Mesenchymal stem cell (in vitro differentiated cells and primary cell): Measurements from ENCODE around the gene ZNF148.
A peak's percentile ranks its signal among the peaks of the same experiment; 100 is the strongest.

ENCODE experiments used
- DNase-seq: peaks from one replicate; pipeline ENCODE4 v3.0.0-alpha.2; 2013
- H2AFZ ChIP-seq: one replicate; pipeline ENCODE4 v1.6.1; 2013; ENCODE audit warnings: low read depth, mild to moderate bottlenecking, control low read depth, inconsistent platforms, low read length, moderate library complexity
- H2AK5ac ChIP-seq: 2 replicates; pipeline ENCODE4 v1.6.1; 2013; ENCODE audit warnings: low read length, moderate library complexity, mild to moderate bottlenecking, inconsistent platforms; ENCODE audit not compliant: severe bottlenecking
- H2BK120ac ChIP-seq: one replicate; pipeline ENCODE4 v1.6.1; 2013; ENCODE audit warnings: low read depth, mild to moderate bottlenecking, inconsistent platforms, low read length, moderate library complexity
- H2BK12ac ChIP-seq, 2 experiments: one replicate each; pipeline ENCODE4 v1.6.1; 2013; ENCODE audit warnings: inconsistent platforms in 2 of 2, low read length in 2 of 2, mild to moderate bottlenecking in 2 of 2, moderate library complexity in 2 of 2, control low read depth in 1 of 2
- H2BK15ac ChIP-seq: one replicate; pipeline ENCODE4 v1.6.1; 2013; ENCODE audit warnings: mild to moderate bottlenecking, low read depth, inconsistent platforms; ENCODE audit not compliant: poor library complexity, severe bottlenecking
- H2BK5ac ChIP-seq: 2 replicates; pipeline ENCODE4 v1.6.1; 2013; ENCODE audit warnings: low read depth, mild to moderate bottlenecking, low read length, control low read depth, inconsistent platforms; ENCODE audit not compliant: poor library complexity, severe bottlenecking
- H3K14ac ChIP-seq, 2 experiments: one replicate each; pipeline ENCODE4 v1.6.1; 2013; ENCODE audit warnings: inconsistent platforms in 2 of 2, low read length in 2 of 2, control low read depth in 1 of 2, mild to moderate bottlenecking in 1 of 2, moderate library complexity in 1 of 2
- H3K18ac ChIP-seq, 2 experiments: one replicate each; pipeline ENCODE4 v1.6.1; 2013; ENCODE audit warnings: inconsistent platforms in 2 of 2, low read length in 2 of 2, control low read depth in 1 of 2, low read depth in 1 of 2, mild to moderate bottlenecking in 1 of 2
- H3K23ac ChIP-seq, 2 experiments: one replicate each; pipeline ENCODE4 v1.6.1; 2013; ENCODE audit warnings: inconsistent platforms in 2 of 2, low read length in 2 of 2, mild to moderate bottlenecking in 2 of 2, moderate library complexity in 2 of 2, control low read depth in 1 of 2
- H3K27ac ChIP-seq: 2 replicates; pipeline ENCODE4 v1.5.1; 2013; ENCODE audit warnings: mild to moderate bottlenecking, moderate library complexity, low read length, control low read depth, inconsistent platforms; ENCODE audit not compliant: poor library complexity, severe bottlenecking
- H3K27me3 ChIP-seq, 2 experiments: 2 replicates each; pipeline versions ENCODE4 v1.6.1 to v1.7.0; 2013; ENCODE audit warnings: low read length in 2 of 2, mild to moderate bottlenecking in 2 of 2, moderate library complexity in 2 of 2, control low read depth in 1 of 2, inconsistent platforms in 1 of 2; ENCODE audit not compliant: control insufficient read depth in 1 of 2, insufficient read depth in 1 of 2
- H3K36me3 ChIP-seq, 2 experiments: 2 replicates each; pipeline versions ENCODE4 v1.6.1 to v1.7.0; 2013; ENCODE audit warnings: low read length in 2 of 2, control low read depth in 1 of 2, inconsistent platforms in 1 of 2, low read depth in 1 of 2, mild to moderate bottlenecking in 1 of 2; ENCODE audit not compliant: insufficient read depth in 2 of 2, control insufficient read depth in 1 of 2
- H3K4ac ChIP-seq, 2 experiments: one replicate each; pipeline ENCODE4 v1.6.1; 2013; ENCODE audit warnings: inconsistent platforms in 2 of 2, low read length in 2 of 2, mild to moderate bottlenecking in 2 of 2, moderate library complexity in 2 of 2, control low read depth in 1 of 2, low read depth in 1 of 2
- H3K4me1 ChIP-seq: 2 replicates; pipeline ENCODE4 v1.6.1; 2013; ENCODE audit warnings: low read depth, low read length, control low read depth; ENCODE audit not compliant: control insufficient read depth, insufficient read depth
- H3K4me2 ChIP-seq: 2 replicates; pipeline ENCODE4 v1.6.1; 2013; ENCODE audit warnings: low read length, mild to moderate bottlenecking, inconsistent platforms; ENCODE audit not compliant: poor library complexity, severe bottlenecking
- H3K4me3 ChIP-seq, 2 experiments: 2 replicates each; pipeline versions ENCODE4 v1.5.1 to v1.7.0; 2013; ENCODE audit warnings: low read length in 2 of 2, mild to moderate bottlenecking in 2 of 2, control low read depth in 1 of 2, low read depth in 1 of 2; ENCODE audit not compliant: insufficient read depth in 1 of 2
- H3K79me1 ChIP-seq: replicated peaks from 2 replicates; pipeline ENCODE4 v1.6.1; 2013; ENCODE audit warnings: mild to moderate bottlenecking, control low read depth, low read length, inconsistent platforms; ENCODE audit not compliant: poor library complexity, severe bottlenecking
- H3K9ac ChIP-seq: 2 replicates; pipeline ENCODE4 v1.7.0; 2013; ENCODE audit warnings: mild to moderate bottlenecking, low read length, moderate library complexity
- H3K9me3 ChIP-seq: 2 replicates; pipeline ENCODE4 v1.7.0; 2013; ENCODE audit warnings: mild to moderate bottlenecking, low read length; ENCODE audit not compliant: control insufficient read depth
- H4K8ac ChIP-seq: one replicate; pipeline ENCODE4 v1.6.1; 2013; ENCODE audit warnings: inconsistent platforms, mild to moderate bottlenecking, low read length, moderate library complexity
- H4K91ac ChIP-seq: one replicate; pipeline ENCODE4 v1.6.1; 2013; ENCODE audit warnings: mild to moderate bottlenecking, low read length, inconsistent platforms
- WGBS: methylation state at CpG from one replicate; pipeline ENCODE4 v1.1.7; 2013; ENCODE audit warnings: mixed read lengths; 5-methylcytosine and 5-hydroxymethylcytosine counted together

The ZNF148 gene

DNA sequence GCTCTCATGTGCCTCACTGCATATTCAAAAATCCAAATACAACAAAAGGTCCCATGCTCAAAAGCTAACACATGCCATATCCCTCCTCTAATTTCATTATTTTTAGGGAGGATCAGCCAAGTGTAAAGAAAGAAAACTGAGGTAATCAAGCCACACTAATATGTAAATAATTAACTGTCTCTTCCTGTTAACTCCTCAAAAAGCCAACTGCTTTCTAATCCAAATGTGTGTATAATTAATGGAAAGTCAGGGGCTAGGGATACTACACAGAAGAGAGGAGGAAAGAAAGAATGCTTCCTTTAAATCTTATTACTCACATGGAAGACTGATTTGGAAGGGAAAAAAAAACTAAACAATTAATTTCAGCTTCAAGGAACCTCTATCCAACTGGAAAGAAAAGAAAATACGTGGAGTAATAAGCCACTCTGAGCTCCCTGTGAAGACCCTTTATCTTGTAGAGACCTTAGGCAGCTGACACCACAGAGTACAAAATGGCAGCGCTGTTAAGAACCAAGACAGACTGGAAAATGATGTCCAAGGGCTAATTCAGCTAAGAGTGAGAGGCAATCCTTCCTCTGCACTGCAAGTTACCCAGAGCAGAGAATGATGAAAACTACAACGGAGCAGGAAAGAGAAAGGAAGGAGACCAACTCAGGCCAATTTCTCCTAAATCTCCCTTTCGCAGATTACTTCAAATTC is 56.8 kb downstream of the ZNF148 start:
- Histone ChIP-seq H3K9ac (no peak overlapping the region), H4K8ac (no peak overlapping the region), H3K9me3 (no peaks in the 10 kb centered on the region), H3K18ac (no peak overlapping the region), H3K27me3 (no peaks in the 10 kb centered on the region), H3K4me2 (peak overlapping the region; percentile 45), H2AFZ (no peak overlapping the region), H2BK120ac (no peak overlapping the region), H3K4me3 (no peak overlapping the region), H2BK15ac (no peak overlapping the region), H3K36me3 (peaks cover 7 to 59% of the 10 kb centered on the region in 2 experiments), H2BK12ac (no peak overlapping the region), H2BK5ac (peak overlapping the region; percentile 73), H3K79me1 (peaks cover 12% of the 10 kb centered on the region), H2AK5ac (peak overlapping the region; percentile 94), H3K23ac (no peak overlapping the region), H3K4ac (no peak overlapping the region), H3K27ac (peak overlapping the region; percentile 95), H3K14ac (no peak overlapping the region), H3K4me1 (peaks cover 3% of the 10 kb centered on the region), H4K91ac (no peak overlapping the region)
- DNase-seq: no peak
- 88% methylated on average over 4 of the region's 4 CpGs for WGBS

DNA sequence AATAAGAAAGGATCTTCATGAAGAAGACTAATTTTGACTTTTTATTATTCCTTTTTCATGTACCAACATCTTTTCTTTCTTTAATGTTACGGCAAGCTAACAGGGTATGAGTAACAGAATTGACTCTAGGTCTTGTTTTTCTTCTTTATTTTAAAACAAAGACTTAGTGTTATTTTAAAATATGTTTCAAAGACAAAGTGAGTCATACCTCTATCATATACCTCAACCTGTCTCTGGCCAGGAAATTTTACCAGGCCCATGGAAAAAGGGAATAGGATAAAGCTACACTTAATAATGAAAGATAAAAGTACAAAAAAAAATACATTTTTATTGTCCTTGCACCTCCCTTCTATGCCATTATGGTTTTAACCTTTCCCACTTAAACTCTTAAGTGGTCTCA is 57.4 kb downstream of the ZNF148 start:
- Histone ChIP-seq H3K4me2 (no peak overlapping the region), H3K4ac (no peak overlapping the region), H3K18ac (no peak overlapping the region), H2BK15ac (no peak overlapping the region), H3K36me3 (peaks cover 7 to 59% of the 10 kb centered on the region in 2 experiments), H2BK5ac (no peak overlapping the region), H3K14ac (no peak overlapping the region), H3K27ac (peak overlapping the region; percentile 69), H3K4me1 (peaks cover 3% of the 10 kb centered on the region), H3K27me3 (no peaks in the 10 kb centered on the region), H3K23ac (no peak overlapping the region), H2AK5ac (no peak overlapping the region), H2AFZ (no peak overlapping the region), H3K4me3 (no peak overlapping the region), H4K8ac (no peak overlapping the region), H3K79me1 (peaks cover 12% of the 10 kb centered on the region), H4K91ac (no peak overlapping the region), H2BK12ac (no peak overlapping the region), H3K9me3 (no peaks in the 10 kb centered on the region), H3K9ac (no peak overlapping the region), H2BK120ac (no peak overlapping the region)
- WGBS: no CpG with 5 or more reads among the region's 1 CpG
- DNase-seq: no peak

- Histone ChIP-seq H4K8ac (no peak overlapping the region), H2BK12ac (no peak overlapping the region), H3K14ac (no peak overlapping the region), H3K27ac (no peak overlapping the region), H2BK15ac (no peak overlapping the region), H3K4me3 (no peak overlapping the region), H3K18ac (no peak overlapping the region), H3K4me1 (peaks cover 3% of the 10 kb centered on the region), H3K36me3 (peaks cover 4 to 60% of the 10 kb centered on the region in 2 experiments), H2AK5ac (no peak overlapping the region), H3K4me2 (no peak overlapping the region), H2BK120ac (no peak overlapping the region), H2AFZ (no peak overlapping the region), H3K9me3 (peaks cover 6% of the 10 kb centered on the region), H3K9ac (no peak overlapping the region), H3K27me3 (no peaks in the 10 kb centered on the region), H3K23ac (no peak overlapping the region), H3K79me1 (peaks cover 9% of the 10 kb centered on the region), H3K4ac (no peak overlapping the region), H2BK5ac (no peak overlapping the region), H4K91ac (no peak overlapping the region)
- DNase-seq: no peak
Measured at GRCh38 chr3:125316949-125317348, 58.2 kb downstream of the ZNF148 start.

- peaks cover 12% of the 10 kb centered on the region for H3K9me3 ChIP-seq
- H2AK5ac ChIP-seq: no peak overlapping the region
- no peak overlapping the region for H3K4ac ChIP-seq
- no peak overlapping the region for H2BK12ac ChIP-seq
- H3K4me1 ChIP-seq: peaks cover 3% of the 10 kb centered on the region
- H3K4me3 ChIP-seq: no peak overlapping the region
- no peak overlapping the region for H4K8ac ChIP-seq
- no peak overlapping the region for H2BK5ac ChIP-seq
- H3K23ac ChIP-seq: no peak overlapping the region
- no peak for DNase-seq
- no peaks in the 10 kb centered on the region for H3K27me3 ChIP-seq
- no peak overlapping the region for H3K27ac ChIP-seq
- no peak overlapping the region for H3K4me2 ChIP-seq
- no peak overlapping the region for H2BK120ac ChIP-seq
- no peak overlapping the region for H3K18ac ChIP-seq
- no peak overlapping the region for H2BK15ac ChIP-seq
- peaks cover 8% of the 10 kb centered on the region for H3K79me1 ChIP-seq
- peaks cover 3 to 67% of the 10 kb centered on the region in 2 experiments for H3K36me3 ChIP-seq
- WGBS: 100% methylated on average over 1 of the region's 1 CpG
- H2AFZ ChIP-seq: no peak overlapping the region
- H3K14ac ChIP-seq: no peak overlapping the region
- H3K9ac ChIP-seq: no peak overlapping the region
- H4K91ac ChIP-seq: no peak overlapping the region
Measured at GRCh38 chr3:125316246-125316645, 58.9 kb downstream of the ZNF148 start.
